Activated B cell treated with CpG ODN at 0.5 μM for 24 hours (primary cell): ENCODE results near the gene PIGP. TPM values are rescaled to one million over a fixed set of nuclear protein-coding genes. Genes with fewer than 3 reads are reported as not detected.
"Not testable (repeated sequence)": the region's sequence is repeated elsewhere in the genome, so short reads cannot be mapped to it uniquely, and the experiment has no call there.

Experiments used
- ATAC-seq: fragments of 200-7000 bp; cut with Tn5 transposase; one replicate; pipeline ENCODE4 v1.10.0; 2021; ENCODE audit warnings: low read depth, mild to moderate bottlenecking, moderate library complexity
- CTCF ChIA-PET: fragments of 350-600 bp; sonication (Branson Sonifier 250); formaldehyde crosslinking; loops from one replicate; lab custom pipeline; 2021; ENCODE audit warnings: antibody characterized with exemption; lab: Charles Lee
- POLR2A ChIA-PET: fragments of 350-600 bp; sonication (Branson Sonifier 250); formaldehyde crosslinking; loops from one replicate; lab custom pipeline; 2021; ENCODE audit warnings: antibody characterized with exemption; lab: Charles Lee
- DNase-seq: peaks from one replicate; pipeline ENCODE4 v3.0.0; 2022
- H3K27ac Mint-ChIP-seq: one replicate; pipeline ENCODE4 v1.8.0; 2020; ENCODE audit warnings: mixed read lengths
- H3K27me3 Mint-ChIP-seq: one replicate; pipeline ENCODE4 v1.8.0; 2021; ENCODE audit warnings: mixed read lengths
- H3K36me3 Mint-ChIP-seq: one replicate; pipeline ENCODE4 v1.8.0; 2021; ENCODE audit warnings: low read depth, mixed read lengths
- H3K4me1 Mint-ChIP-seq: one replicate; pipeline ENCODE4 v1.8.0; 2021; ENCODE audit warnings: mixed read lengths
- H3K4me3 Mint-ChIP-seq: one replicate; pipeline ENCODE4 v1.8.0; 2020; ENCODE audit warnings: mild to moderate bottlenecking, mixed read lengths
- H3K9me3 Mint-ChIP-seq: one replicate; pipeline ENCODE4 v1.8.0; 2020; ENCODE audit warnings: mixed read lengths
- intact Hi-C: fragments of 100-400 bp; cut with micrococcal nuclease; formaldehyde crosslinking; loops from one replicate; pipeline ENCODE4 v1.15.1; 2024
- total RNA-seq: library from RNA; stranded (reverse); gene quantifications from 2 replicates; pipeline ENCODE4 v1.2.3, GENCODE V29; 2022
- TF ChIP-seq, protein P1 (sequence below): fragments of 200-600 bp; IDR thresholded peaks from one replicate; pipeline ENCODE4 v1.8.0; 2022; ENCODE audit warnings: antibody characterized with exemption, mild to moderate bottlenecking

Gene PIGP
- total RNA-seq, 1 donor from 2014 or later = 17.7 TPM

DNA sequence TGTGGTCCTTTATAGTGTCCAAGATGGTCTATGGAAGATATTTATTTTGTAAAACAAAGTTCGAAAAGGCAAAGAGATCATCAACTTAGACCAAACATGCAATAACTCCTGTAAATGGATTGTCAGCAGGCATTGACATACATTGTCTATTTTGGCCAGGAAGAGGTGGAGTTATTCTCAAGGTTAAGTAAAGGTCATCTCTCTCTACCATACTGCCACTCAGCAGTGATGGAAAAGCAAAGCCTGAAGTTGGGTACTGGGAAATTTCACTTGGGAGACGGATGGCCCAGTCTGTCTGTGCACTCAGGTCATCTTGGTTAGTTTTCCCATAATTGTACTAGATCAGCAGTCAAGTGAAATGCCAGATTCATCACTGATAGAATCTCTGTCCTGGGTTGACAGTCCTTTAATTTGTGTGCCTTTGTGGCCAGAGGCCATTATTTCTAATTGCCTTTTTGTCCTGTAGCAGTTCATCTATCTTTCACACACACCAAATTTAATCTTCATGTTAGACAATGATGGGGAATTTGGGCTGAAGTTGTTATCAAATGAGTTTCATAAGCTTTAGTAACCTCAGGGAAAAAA is 17.5 kb downstream of the PIGP start:
- ChIA-PET CTCF (no interaction called here), POLR2A (no interaction called here)
- Mint-ChIP-seq H3K9me3 (peaks cover 2% of the 10 kb centered on the region), H3K4me1 (no peaks in the 10 kb centered on the region), H3K36me3 (no peaks in the 10 kb centered on the region), H3K4me3 (no peak overlapping the region), H3K27me3 (peaks cover 4% of the 10 kb centered on the region), H3K27ac (no peak overlapping the region)
- ATAC-seq (no peak), DNase-seq (no peak)
- TF ChIP-seq, protein P1, sequence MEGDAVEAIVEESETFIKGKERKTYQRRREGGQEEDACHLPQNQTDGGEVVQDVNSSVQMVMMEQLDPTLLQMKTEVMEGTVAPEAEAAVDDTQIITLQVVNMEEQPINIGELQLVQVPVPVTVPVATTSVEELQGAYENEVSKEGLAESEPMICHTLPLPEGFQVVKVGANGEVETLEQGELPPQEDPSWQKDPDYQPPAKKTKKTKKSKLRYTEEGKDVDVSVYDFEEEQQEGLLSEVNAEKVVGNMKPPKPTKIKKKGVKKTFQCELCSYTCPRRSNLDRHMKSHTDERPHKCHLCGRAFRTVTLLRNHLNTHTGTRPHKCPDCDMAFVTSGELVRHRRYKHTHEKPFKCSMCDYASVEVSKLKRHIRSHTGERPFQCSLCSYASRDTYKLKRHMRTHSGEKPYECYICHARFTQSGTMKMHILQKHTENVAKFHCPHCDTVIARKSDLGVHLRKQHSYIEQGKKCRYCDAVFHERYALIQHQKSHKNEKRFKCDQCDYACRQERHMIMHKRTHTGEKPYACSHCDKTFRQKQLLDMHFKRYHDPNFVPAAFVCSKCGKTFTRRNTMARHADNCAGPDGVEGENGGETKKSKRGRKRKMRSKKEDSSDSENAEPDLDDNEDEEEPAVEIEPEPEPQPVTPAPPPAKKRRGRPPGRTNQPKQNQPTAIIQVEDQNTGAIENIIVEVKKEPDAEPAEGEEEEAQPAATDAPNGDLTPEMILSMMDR = no peak
- intact Hi-C loops = no loop called here

- DNase-seq, H3K27ac Mint-ChIP-seq, H3K9me3 Mint-ChIP-seq, POLR2A ChIA-PET, H3K4me3 Mint-ChIP-seq, intact Hi-C loops, H3K36me3 Mint-ChIP-seq, H3K4me1 Mint-ChIP-seq, ATAC-seq, CTCF ChIA-PET: not testable (repeated sequence)
- H3K27me3 Mint-ChIP-seq = peaks cover 16% of the 10 kb centered on the region
Measured at GRCh38 chr21:37049741-37050140, 23.1 kb downstream of the PIGP start.

GRCh38 chr21:37047079-37047478 is 25.8 kb downstream of the PIGP start:
- TF ChIP-seq, protein P1 = no peak
- POLR2A ChIA-PET = no interaction called here
- H3K4me1 Mint-ChIP-seq = peaks cover 9% of the 10 kb centered on the region
- no peak overlapping the region for H3K27ac Mint-ChIP-seq
- no peaks in the 10 kb centered on the region for H3K36me3 Mint-ChIP-seq
- ATAC-seq (no peak), DNase-seq (no peak)
- CTCF ChIA-PET = no interaction called here
- H3K4me3 Mint-ChIP-seq = no peak overlapping the region
- intact Hi-C loops = no loop called here
- H3K27me3 Mint-ChIP-seq = peaks cover 13% of the 10 kb centered on the region
- H3K9me3 Mint-ChIP-seq = no peaks in the 10 kb centered on the region

DNA sequence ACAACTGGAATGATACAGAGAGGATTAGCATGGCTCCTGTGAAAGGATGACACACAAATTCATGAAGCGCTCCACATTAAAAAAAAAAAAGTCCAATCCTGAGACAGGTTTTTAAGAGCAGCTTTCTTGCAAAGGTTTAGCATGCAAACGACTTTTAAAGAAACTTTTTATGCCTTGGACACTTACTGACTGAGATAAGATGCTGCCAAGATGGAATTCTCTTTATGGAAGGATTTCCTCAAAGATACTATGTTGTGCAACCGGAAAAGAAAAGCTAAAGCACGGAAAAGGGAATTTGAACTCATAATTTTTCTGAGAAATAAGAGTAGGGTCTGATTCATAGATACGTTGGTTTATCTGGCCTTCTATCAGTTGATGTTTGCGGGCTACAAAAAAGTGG is 27.3 kb downstream of the PIGP start:
- no peak overlapping the region for H3K27ac Mint-ChIP-seq
- DNase-seq = no peak
- H3K36me3 Mint-ChIP-seq = no peaks in the 10 kb centered on the region
- H3K27me3 Mint-ChIP-seq = peaks cover 13% of the 10 kb centered on the region
- TF ChIP-seq, protein P1 = no peak
- H3K4me1 Mint-ChIP-seq = peaks cover 9% of the 10 kb centered on the region
- H3K4me3 Mint-ChIP-seq = no peak overlapping the region
- CTCF ChIA-PET = no interaction called here
- H3K9me3 Mint-ChIP-seq = no peaks in the 10 kb centered on the region
- ATAC-seq = no peak
- intact Hi-C loops = no loop called here
- POLR2A ChIA-PET = no interaction called here

DNA sequence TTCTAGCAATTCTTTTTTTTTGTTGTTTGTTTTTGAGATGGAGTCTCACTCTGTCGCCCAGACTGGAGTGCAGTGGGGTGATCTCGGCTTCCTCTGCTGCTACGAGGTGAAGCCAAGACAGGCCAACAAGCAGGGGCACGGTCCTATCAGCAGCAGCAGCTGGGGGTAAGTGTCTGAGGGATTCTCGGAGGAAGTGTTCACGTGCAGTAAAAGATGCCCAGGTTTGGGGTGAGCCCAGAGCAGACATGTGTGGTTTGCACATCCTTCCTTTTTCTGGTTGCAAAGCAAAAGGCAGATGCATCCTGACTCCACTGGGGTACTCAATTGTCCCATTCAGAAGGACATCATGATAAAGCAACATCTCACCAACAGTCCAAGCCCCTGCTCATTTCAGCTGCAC is 27.7 kb downstream of the PIGP start:
- peaks cover 10% of the 10 kb centered on the region for H3K27me3 Mint-ChIP-seq
- DNase-seq (no peak), ATAC-seq (no peak)
- H3K36me3 Mint-ChIP-seq = no peaks in the 10 kb centered on the region
- TF ChIP-seq, protein P1 = no peak
- H3K4me3 Mint-ChIP-seq = no peak overlapping the region
- ChIA-PET POLR2A (no interaction called here), CTCF (no interaction called here)
- intact Hi-C loops = no loop called here
- H3K9me3 Mint-ChIP-seq = no peaks in the 10 kb centered on the region
- peaks cover 9% of the 10 kb centered on the region for H3K4me1 Mint-ChIP-seq
- no peak overlapping the region for H3K27ac Mint-ChIP-seq

DNA sequence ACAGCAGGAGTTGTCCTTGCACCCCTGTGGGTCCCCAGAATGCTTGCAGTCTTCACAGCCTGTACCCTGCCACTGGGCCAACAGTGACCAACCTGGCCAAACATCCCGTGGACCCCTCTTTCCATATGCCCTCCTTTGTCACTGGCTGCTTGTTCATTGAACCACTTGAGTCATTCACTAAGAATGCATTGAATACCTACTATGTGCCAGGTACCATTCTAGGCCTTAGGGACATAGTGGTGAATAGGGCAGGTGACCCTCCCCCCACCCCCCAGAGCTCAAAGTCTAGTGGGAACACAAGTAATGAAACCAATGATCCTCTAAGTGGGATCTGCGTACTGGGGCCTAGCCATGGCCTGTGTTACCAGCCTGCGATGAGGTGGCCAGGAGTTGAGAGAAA is 28.2 kb downstream of the PIGP start:
- H3K27me3 Mint-ChIP-seq = peaks cover 10% of the 10 kb centered on the region
- no peaks in the 10 kb centered on the region for H3K9me3 Mint-ChIP-seq
- H3K4me1 Mint-ChIP-seq = peaks cover 9% of the 10 kb centered on the region
- H3K4me3 Mint-ChIP-seq = no peak overlapping the region
- ATAC-seq (no peak), DNase-seq (no peak)
- CTCF ChIA-PET = no interaction called here
- no peak overlapping the region for H3K27ac Mint-ChIP-seq
- no peaks in the 10 kb centered on the region for H3K36me3 Mint-ChIP-seq
- TF ChIP-seq, protein P1 = no peak
- intact Hi-C loops = no loop called here
- POLR2A ChIA-PET = no interaction called here
